NCI-H128 (cell line): ENCODE results near the gene OR10A5.
"Not testable (repeated sequence)": the region's sequence is repeated elsewhere in the genome, so short reads cannot be mapped to it uniquely, and the experiment has no call there.

ENCODE experiments used
- DNase-seq: peaks from one replicate; lab custom pipeline; 2025; ENCODE audit not compliant: unreplicated experiment; lab: John Stamatoyannopoulos, UW

OR10A5 gene

GRCh38 chr11:6845383-6845782, at the start of gene OR10A5:
Gene OR10A5, plus strand, starts transcription at chr11:6845683. Its CDS starts 0 bp downstream, at chr11:6845683.
- no peak for DNase-seq

- no peak for DNase-seq
Observed at GRCh38 chr11:6799402-6799801, 46.1 kb upstream of the OR10A5 start, which contains the start of gene OR6A2. Gene OR6A2, minus strand, starts transcription at chr11:6799689. Its CDS starts 3,981 bp downstream, at chr11:6795708.

GRCh38 chr11:6801075-6801474, 44.4 kb upstream of the OR10A5 start:
- DNase-seq, result not testable (repeated sequence)

GRCh38 chr11:6812390-6813005, 33.0 kb upstream of the OR10A5 start:
- DNase-seq, result no peak

- no peak for DNase-seq
Observed at GRCh38 chr11:6813656-6814055, 31.8 kb upstream of the OR10A5 start.

GRCh38 chr11:6817694-6818093, 27.8 kb upstream of the OR10A5 start:
- DNase-seq, result no peak

GRCh38 chr11:6818967-6819366, 26.5 kb upstream of the OR10A5 start:
- no peak for DNase-seq

- DNase-seq, result no peak
Observed at GRCh38 chr11:6824136-6824823, 21.2 kb upstream of the OR10A5 start.

GRCh38 chr11:6825231-6825744, 20.2 kb upstream of the OR10A5 start:
- no peak for DNase-seq

- no peak for DNase-seq
Observed at GRCh38 chr11:6828103-6828502, 17.4 kb upstream of the OR10A5 start.

GRCh38 chr11:6833356-6833755, 12.1 kb upstream of the OR10A5 start:
- DNase-seq, result no peak

GRCh38 chr11:6834021-6834420, 11.5 kb upstream of the OR10A5 start:
- DNase-seq, result no peak

- no peak for DNase-seq
Observed at GRCh38 chr11:6841694-6842093, 3.8 kb upstream of the OR10A5 start.

GRCh38 chr11:6843670-6844069, 1.8 kb upstream of the OR10A5 start:
- no peak for DNase-seq

GRCh38 chr11:6844356-6844755, 1.1 kb upstream of the OR10A5 start:
- DNase-seq, result no peak

GRCh38 chr11:6850526-6850925, 5.0 kb downstream of the OR10A5 start:
- no peak for DNase-seq

- not testable (repeated sequence) for DNase-seq
Observed at GRCh38 chr11:6854801-6855200, 9.3 kb downstream of the OR10A5 start.

GRCh38 chr11:6855971-6856541, 10.6 kb downstream of the OR10A5 start:
- DNase-seq, result no peak

- no peak for DNase-seq
Observed at GRCh38 chr11:6856871-6857270, 11.4 kb downstream of the OR10A5 start.

- DNase-seq, result no peak
Observed at GRCh38 chr11:6862961-6863360, 17.5 kb downstream of the OR10A5 start, which contains the start of gene OR10A2. Gene OR10A2, plus strand, starts transcription at chr11:6863057. Its CDS starts 6,698 bp downstream, at chr11:6869755.

- DNase-seq, result no peak
Observed at GRCh38 chr11:6864438-6864837, 19.0 kb downstream of the OR10A5 start.

- no peak for DNase-seq
Observed at GRCh38 chr11:6871278-6871677, 25.8 kb downstream of the OR10A5 start.
